Caco-2 (cell line): ENCODE data around the gene PLEKHN1. TPM values are rescaled to one million over a fixed set of nuclear protein-coding genes. Genes with fewer than 3 reads are reported as not detected.

ENCODE experiments used
- BruUV-seq: library from RNA; stranded (reverse); fragments of 400-500 nt; replicated peaks from 2 replicates; lab custom pipeline; 2021; lab: Mats Ljungman, UMichigan
- CTCF ChIA-PET: fragments of 300-600 bp; sonication (Branson Sonifier 250); formaldehyde crosslinking; loops from one replicate; lab custom pipeline; 2022; ENCODE audit warnings: antibody characterized with exemption; lab: Charles Lee
- POLR2A ChIA-PET: fragments of 300-600 bp; sonication (Branson Sonifier 250); formaldehyde crosslinking; loops from one replicate; lab custom pipeline; 2022; ENCODE audit warnings: antibody characterized with exemption; lab: Charles Lee
- DNase-seq, 2 experiments: peaks; one replicate each; pipeline versions ENCODE4 v3.0.0 to v3.0.0-alpha.2; 2020 to 2022
- H3K27me3 ChIP-seq: replicated peaks from 2 replicates; pipeline ENCODE4 v1.6.0; 2011; ENCODE audit warnings: low read length; ENCODE audit not compliant: control insufficient read depth, insufficient read depth
- H3K36me3 ChIP-seq: 2 replicates; pipeline ENCODE4 v1.5.1; 2011; ENCODE audit warnings: low read length; ENCODE audit not compliant: control insufficient read depth, insufficient read depth
- H3K4me1 ChIP-seq: fragments of 250-450 bp; sonication (Bioruptor Pico); 2 replicates; pipeline ENCODE4 v1.5.1; 2020; ENCODE audit warnings: mild to moderate bottlenecking
- H3K4me3 ChIP-seq: 2 replicates; pipeline ENCODE4 v1.5.1; 2011; ENCODE audit warnings: low read depth, mild to moderate bottlenecking, control low read depth, low read length
- H3K9me3 ChIP-seq: fragments of 250-450 bp; sonication (Bioruptor Pico); 2 replicates; pipeline ENCODE4 v1.5.1; 2020; ENCODE audit warnings: mild to moderate bottlenecking, moderate library complexity
- H3K27ac Mint-ChIP-seq: one replicate; pipeline ENCODE4 v1.8.0; 2022; ENCODE audit warnings: mixed read lengths; ENCODE audit not compliant: unreplicated experiment
- H3K27me3 Mint-ChIP-seq: one replicate; pipeline ENCODE4 v1.8.0; 2022; ENCODE audit warnings: mixed read lengths; ENCODE audit not compliant: insufficient read depth, unreplicated experiment
- H3K36me3 Mint-ChIP-seq: one replicate; pipeline ENCODE4 v1.8.0; 2022; ENCODE audit warnings: mild to moderate bottlenecking, mixed read lengths; ENCODE audit not compliant: insufficient read depth, unreplicated experiment
- H3K4me1 Mint-ChIP-seq: one replicate; pipeline ENCODE4 v1.8.0; 2022; ENCODE audit warnings: low read depth, mixed read lengths; ENCODE audit not compliant: unreplicated experiment
- H3K4me3 Mint-ChIP-seq: one replicate; pipeline ENCODE4 v1.8.0; 2022; ENCODE audit warnings: mild to moderate bottlenecking, moderate library complexity, mixed read lengths; ENCODE audit not compliant: unreplicated experiment
- H3K9me3 Mint-ChIP-seq: one replicate; pipeline ENCODE4 v1.8.0; 2022; ENCODE audit warnings: mixed read lengths; ENCODE audit not compliant: unreplicated experiment
- CTCF ChIP-seq, 2 experiments: fragments of 200-600 bp in 1 of 2; IDR thresholded peaks; 1 replicate in 1 of 2; 2 replicates in 1 of 2; pipeline versions ENCODE4 v1.5.1 to v1.8.0; 2011 to 2022; ENCODE audit warnings: antibody characterized with exemption in 1 of 2, control low read depth in 1 of 2, inconsistent platforms in 1 of 2, low read depth in 1 of 2, low read length in 1 of 2, mild to moderate bottlenecking in 1 of 2, moderate library complexity in 1 of 2; ENCODE audit not compliant: insufficient read depth in 1 of 2, severe bottlenecking in 1 of 2, unreplicated experiment in 1 of 2
- intact Hi-C: fragments of 100-400 bp; cut with micrococcal nuclease; formaldehyde crosslinking; loops from one replicate; pipeline ENCODE4 v1.10.0; 2022; ENCODE audit not compliant: unreplicated experiment
- total RNA-seq: library from RNA; stranded (reverse); gene quantifications from 2 replicates; pipeline ENCODE4 v1.2.3, GENCODE V29; 2022

PLEKHN1 gene
- total RNA-seq, 1 experiment from 2014 or later: 3.1 TPM

GRCh38 chr1:995665-996633 is 29.7 kb downstream of the PLEKHN1 start:
- H3K4me3 ChIP-seq: no peak overlapping the region
- peaks cover 8% of the 10 kb centered on the region; the same call in 1 of the 2 replicates for H3K9me3 ChIP-seq
- peaks cover 40% of the 10 kb centered on the region for H3K36me3 Mint-ChIP-seq
- intact Hi-C loops: loop anchor here (5.0 kb wide), 1 partner anchor 76 kb away; the partner anchor contains the start of gene RNF223
- H3K9me3 Mint-ChIP-seq: no peaks in the 10 kb centered on the region
- no peaks in the 10 kb centered on the region for H3K4me1 Mint-ChIP-seq
- no peaks in the 10 kb centered on the region for H3K27me3 ChIP-seq
- no TSS peak for BruUV-seq
- DNase-seq: peak; percentile 74 to 84
- peak overlapping the region; percentile 30 for H3K4me3 Mint-ChIP-seq
- H3K27me3 Mint-ChIP-seq: no peaks in the 10 kb centered on the region
- H3K27ac Mint-ChIP-seq: peak overlapping the region; percentile 21
- POLR2A ChIA-PET: no interaction called here
- H3K4me1 ChIP-seq: peaks cover 19% of the 10 kb centered on the region
- CTCF ChIA-PET: no interaction called here
- no peaks in the 10 kb centered on the region for H3K36me3 ChIP-seq
- TF ChIP-seq CTCF (IDR thresholded peaks at IDR 0.05; ENCODE audit: insufficient read depth in 1 of 2, low read depth in 1 of 2, low read length in 1 of 2, severe bottlenecking in 1 of 2, unreplicated experiment in 1 of 2): no peak

- Histone ChIP-seq H3K9me3 (peaks cover 5% of the 10 kb centered on the region; the same call in 1 of the 2 replicates), H3K36me3 (no peaks in the 10 kb centered on the region), H3K4me1 (peaks cover 19% of the 10 kb centered on the region), H3K4me3 (no peak overlapping the region), H3K27me3 (no peaks in the 10 kb centered on the region)
- intact Hi-C loops: loop anchor here (5.0 kb wide), 1 partner anchor 75 kb away; the partner anchor contains the start of gene RNF223
- DNase-seq: peak in 1 of 2 experiments; percentile 42
- Mint-ChIP-seq H3K36me3 (peaks cover 36% of the 10 kb centered on the region), H3K4me3 (peak overlapping the region; percentile 48), H3K27ac (no peak overlapping the region), H3K27me3 (no peaks in the 10 kb centered on the region), H3K4me1 (no peaks in the 10 kb centered on the region), H3K9me3 (no peaks in the 10 kb centered on the region)
- no TSS peak for BruUV-seq
- CTCF ChIA-PET: no interaction called here
- POLR2A ChIA-PET: interaction anchor here (0.7 to 1.0 kb wide), 2 partner anchors 17 to 119 kb away, joined by 3 read pairs; partner anchors contain the start of genes C1orf159 and ISG15
- no peak for TF ChIP-seq CTCF (IDR thresholded peaks at IDR 0.05; ENCODE audit: insufficient read depth in 1 of 2, low read depth in 1 of 2, low read length in 1 of 2, severe bottlenecking in 1 of 2, unreplicated experiment in 1 of 2)
Measured at GRCh38 chr1:996851-997712, 30.8 kb downstream of the PLEKHN1 start.

- Mint-ChIP-seq H3K4me1 (no peaks in the 10 kb centered on the region), H3K36me3 (peaks cover 35% of the 10 kb centered on the region)
- BruUV-seq: no TSS peak
Measured at GRCh38 chr1:997713-997992, 31.4 kb downstream of the PLEKHN1 start.

More at GRCh38 chr1:997713-997992, 31.4 kb downstream of the PLEKHN1 start:
- POLR2A ChIA-PET: interaction anchor here (1.0 kb wide), 1 partner anchor 16 kb away, joined by 3 read pairs; the partner anchor contains the start of gene ISG15
- Mint-ChIP-seq H3K27me3 (no peaks in the 10 kb centered on the region), H3K4me3 (peak overlapping the region; percentile 48), H3K9me3 (no peaks in the 10 kb centered on the region), H3K27ac (no peak overlapping the region)
- peak in 1 of 2 experiments; percentile 34 for DNase-seq
- Histone ChIP-seq H3K4me3 (no peak overlapping the region), H3K9me3 (no peaks in the 10 kb centered on the region), H3K27me3 (no peaks in the 10 kb centered on the region), H3K36me3 (no peaks in the 10 kb centered on the region), H3K4me1 (peaks cover 20% of the 10 kb centered on the region)
- intact Hi-C loops: loop anchor here (5.0 kb wide), 1 partner anchor 75 kb away; the partner anchor contains the start of gene RNF223
- no peak for TF ChIP-seq CTCF (IDR thresholded peaks at IDR 0.05; ENCODE audit: insufficient read depth in 1 of 2, low read depth in 1 of 2, low read length in 1 of 2, severe bottlenecking in 1 of 2, unreplicated experiment in 1 of 2)
- CTCF ChIA-PET: no interaction called here
